GM12872 (cell line): ENCODE data around the gene LSM4.

Source experiments
- CTCF ChIP-seq: IDR thresholded peaks from 3 replicates; pipeline ENCODE4 v1.5.1; 2011; ENCODE audit warnings: low read depth, mild to moderate bottlenecking, low read length, moderate library complexity; ENCODE audit not compliant: insufficient read depth

LSM4 gene

GRCh38 chr19:18322759-18323460 lies at the start of gene LSM4:
TSS of gene LSM4 (minus strand) at chr19:18323076. CDS start at chr19:18323020, 56 bp downstream.
- TF ChIP-seq CTCF = peak; percentile 62

DNA sequence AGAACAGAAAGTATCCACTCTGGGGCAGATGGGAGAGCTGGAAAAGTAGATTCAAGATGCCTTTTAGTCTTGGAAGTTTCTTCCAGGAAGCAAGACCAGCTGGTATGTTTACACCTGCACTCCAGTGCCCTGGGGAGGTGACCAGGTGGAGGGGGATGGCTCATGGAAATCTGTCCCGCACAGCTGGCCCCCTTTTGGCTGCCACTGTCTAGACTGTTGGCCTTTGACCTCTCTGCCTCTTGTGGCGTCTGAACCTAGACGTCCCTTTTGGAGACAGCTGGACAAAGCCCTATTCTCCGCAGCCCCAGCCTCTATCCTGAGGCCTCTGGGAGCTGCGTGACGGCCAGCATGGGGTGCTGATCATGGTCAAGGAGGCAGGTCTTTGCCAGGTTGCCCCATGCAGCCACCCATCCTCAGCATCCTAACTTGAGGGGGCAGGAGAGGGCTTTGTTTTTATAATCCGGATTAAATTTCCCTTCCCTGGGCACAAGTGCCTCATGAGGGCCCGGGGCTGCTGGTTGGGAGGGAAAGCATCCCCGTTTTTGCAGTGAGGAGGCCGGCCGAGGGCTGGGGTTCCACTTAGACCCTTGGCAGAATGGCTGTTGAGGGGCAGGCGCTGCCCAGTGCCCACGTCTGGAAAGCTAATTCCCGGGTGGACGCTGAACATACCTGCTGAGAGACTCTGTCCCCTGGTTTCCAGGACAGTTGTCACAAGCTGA lies 45.8 kb upstream of the LSM4 start:
- TF ChIP-seq CTCF = no peak

- TF ChIP-seq CTCF = no peak
Observed at GRCh38 chr19:18366021-18366435, 43.2 kb upstream of the LSM4 start.

DNA sequence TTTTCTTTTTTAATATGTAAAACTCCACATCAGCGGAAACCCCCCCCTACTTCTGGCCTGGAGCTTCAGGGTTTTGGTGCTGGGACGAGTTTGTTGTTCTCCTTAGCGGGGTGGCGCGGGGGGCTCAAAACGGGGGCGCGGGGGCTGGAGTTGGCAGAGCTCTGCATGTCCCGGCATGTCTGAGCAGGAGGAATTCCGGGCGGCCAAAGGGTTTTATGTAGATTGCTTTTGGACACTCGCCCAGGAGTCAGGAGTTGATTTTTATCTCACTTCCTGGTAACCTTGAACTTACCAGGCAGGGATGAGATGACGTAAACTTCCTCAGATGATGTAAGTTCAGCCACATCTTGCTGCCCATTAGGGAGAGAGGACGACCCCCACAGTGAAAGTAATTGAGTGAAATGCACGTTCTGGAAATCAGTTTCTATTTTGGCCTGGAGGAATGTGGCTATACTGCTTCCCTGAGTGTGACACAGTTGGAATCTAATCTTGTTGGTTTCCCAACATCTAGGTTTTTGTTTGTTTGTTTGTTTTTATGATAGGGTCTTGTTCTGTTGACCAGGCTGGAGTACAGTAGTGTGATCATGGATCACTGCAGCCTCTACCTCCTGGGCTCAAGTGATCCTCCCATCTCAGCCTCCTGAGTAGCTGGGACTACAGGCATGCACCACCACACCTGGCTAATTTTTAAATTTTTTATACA lies 42.1 kb upstream of the LSM4 start:
- TF ChIP-seq CTCF = no peak

- TF ChIP-seq CTCF = no peak
Observed at GRCh38 chr19:18363787-18364186, 40.9 kb upstream of the LSM4 start.

DNA sequence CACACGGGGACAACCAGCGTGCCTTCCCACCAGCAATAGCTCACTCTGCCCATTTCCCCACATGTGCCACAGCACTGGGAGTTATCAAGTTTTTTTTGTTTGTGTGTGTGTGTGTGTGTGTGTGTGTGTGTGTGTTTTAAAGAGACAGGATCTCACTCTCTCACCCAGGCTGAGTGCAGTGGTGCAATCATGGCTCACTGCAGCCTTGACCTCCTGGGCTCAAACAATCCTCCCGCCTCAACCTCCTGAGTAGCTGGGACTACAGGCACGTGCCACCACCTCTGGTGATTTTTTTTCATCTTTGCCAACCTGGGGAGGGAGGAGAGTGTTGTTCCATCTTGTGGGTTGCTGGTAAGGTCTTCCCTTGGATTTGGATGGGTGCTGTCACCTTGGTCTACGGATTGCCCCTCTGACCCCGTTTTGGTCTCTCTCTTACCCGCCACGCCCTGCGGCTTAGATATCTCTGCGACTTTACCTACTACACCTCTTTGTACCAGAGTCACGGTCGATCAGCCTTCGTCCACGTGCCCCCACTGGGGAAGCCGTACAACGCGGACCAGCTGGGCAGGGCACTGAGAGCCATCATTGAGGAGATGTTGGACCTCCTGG lies 40.2 kb upstream of the LSM4 start:
- no peak for TF ChIP-seq CTCF

GRCh38 chr19:18361646-18362045 lies 38.8 kb upstream of the LSM4 start:
- TF ChIP-seq CTCF = no peak
